ENCODE data around the gene ADAMTS12. TPM values are rescaled to one million over a fixed set of nuclear protein-coding genes. Genes with fewer than 3 reads are reported as not detected.

ADAMTS12 gene
- total and polyA plus RNA-seq, 2 of the 8 experiments (the other 6 are each of a cell fraction or from before 2014, with no cell fraction given): 6.4 to 12.8 TPM

DNA sequence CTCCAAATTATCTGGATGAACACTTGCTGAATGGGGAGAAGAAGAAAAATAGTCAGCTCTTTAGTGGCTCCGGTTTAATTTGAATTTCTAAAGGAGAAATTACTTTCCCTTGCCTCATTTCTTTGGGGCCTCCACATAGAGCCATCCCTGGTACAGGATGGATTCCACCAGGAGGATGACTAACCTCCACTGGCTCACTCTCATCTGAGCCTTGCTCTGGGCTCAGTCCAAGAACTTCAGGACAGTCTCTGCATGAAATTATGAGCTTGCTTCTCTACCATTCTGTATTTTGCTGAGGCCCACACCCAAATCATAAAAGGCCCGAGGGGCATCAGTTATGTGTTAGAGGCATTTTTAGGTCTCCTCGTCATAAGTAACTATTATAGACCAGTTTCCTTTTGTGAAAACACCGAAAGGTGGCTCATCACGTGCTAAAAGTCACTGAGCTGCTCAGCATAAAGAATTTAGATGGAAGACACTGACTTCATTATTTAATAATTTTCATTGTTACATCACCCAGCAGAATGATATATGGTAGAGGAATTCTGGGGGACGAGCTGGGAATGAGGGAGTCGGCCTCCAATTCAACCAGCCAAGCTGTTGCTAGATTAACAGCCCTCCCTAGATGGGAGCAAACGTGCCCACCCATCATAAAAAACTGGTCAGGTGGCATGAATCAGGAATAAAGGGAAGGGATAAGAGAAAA, 228.9 kb downstream of the ADAMTS12 start (continued):
- TF ChIP-seq CTCF (IDR thresholded peaks at IDR 0.05; ENCODE audit: control extremely low read depth in 1 of 3, insufficient read depth in 1 of 3, low read depth in 1 of 3, low read length in 3 of 3) (no peak), SIN3A (conservative IDR thresholded peaks at IDR 0.05 in 1 of 2, IDR thresholded peaks at IDR 0.05 in 1 of 2; ENCODE audit: low read depth in 1 of 2, low read length in 2 of 2) (no peak), TBP (IDR thresholded peaks at IDR 0.05; ENCODE audit: low read depth, low read length) (no peak), SIRT6 (IDR thresholded peaks at IDR 0.05; ENCODE audit: low read length) (no peak), GTF2F1 (IDR thresholded peaks at IDR 0.05; ENCODE audit: borderline replicate concordance, low read depth, low read length) (no peak), RBBP5 (IDR thresholded peaks at IDR 0.05; ENCODE audit: borderline replicate concordance, low read depth, low read length) (no peak), EGR1 (IDR thresholded peaks at IDR 0.05; ENCODE audit: borderline replicate concordance, low read depth, low read length) (no peak), BRCA1 (IDR thresholded peaks at IDR 0.05; ENCODE audit: low read depth, low read length) (no peak)

Measured in H1 (cell line).